ENCODE measurements around the gene KLF13. TPM values are rescaled to one million over a fixed set of nuclear protein-coding genes. Genes with fewer than 3 reads are reported as not detected.

KLF13 gene
- total RNA-seq, 1 experiment from 2014 or later: 43.1 TPM

- in situ Hi-C loops (cut with HindIII; ENCODE audit: low pct_unique_long_range_greater_than_20kb, low sequenced_read_pairs): no loop called here
These were observed 28.8 kb upstream of the KLF13 start for GRCh38 chr15:31297575-31298456.

GRCh38 chr15:31298707-31299172, 27.9 kb upstream of the KLF13 start:
- in situ Hi-C loops (cut with HindIII; ENCODE audit: low pct_unique_long_range_greater_than_20kb, low sequenced_read_pairs): no loop called here
- DNase-seq (ENCODE audit: low read depth): no peak

More at GRCh38 chr15:31297575-31298456, 28.8 kb upstream of the KLF13 start:
- DNase-seq (ENCODE audit: low read depth): no peak

DNA sequence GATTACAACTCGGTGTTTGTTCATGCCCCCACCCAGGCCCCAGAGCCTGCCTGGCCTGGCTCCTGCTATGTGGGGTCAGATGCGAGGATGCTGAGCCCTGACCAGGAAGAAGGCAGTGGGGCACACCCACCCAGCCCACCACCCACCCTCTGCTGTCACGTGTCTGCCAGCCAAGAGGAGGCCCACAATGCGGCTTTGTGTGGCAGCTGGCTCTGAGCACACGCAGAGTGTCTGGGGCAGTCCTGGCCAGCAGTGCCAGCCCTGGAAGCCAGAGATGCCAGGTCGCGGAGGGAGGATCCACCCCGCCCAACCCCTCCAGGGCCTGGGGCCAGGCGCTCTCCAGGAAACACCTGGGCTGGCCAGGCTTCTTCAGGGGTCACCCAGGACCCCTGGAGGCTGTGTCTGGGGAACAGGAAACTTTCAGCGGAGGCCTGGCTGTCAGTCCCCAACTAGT, 26.4 kb upstream of the KLF13 start:
- DNase-seq (ENCODE audit: low read depth): no peak
- in situ Hi-C loops (cut with HindIII; ENCODE audit: low pct_unique_long_range_greater_than_20kb, low sequenced_read_pairs): no loop called here

- DNase-seq (ENCODE audit: low read depth): no peak
- in situ Hi-C loops (cut with HindIII; ENCODE audit: low pct_unique_long_range_greater_than_20kb, low sequenced_read_pairs): no loop called here
These were observed 25.5 kb upstream of the KLF13 start for GRCh38 chr15:31300981-31301672.

DNA sequence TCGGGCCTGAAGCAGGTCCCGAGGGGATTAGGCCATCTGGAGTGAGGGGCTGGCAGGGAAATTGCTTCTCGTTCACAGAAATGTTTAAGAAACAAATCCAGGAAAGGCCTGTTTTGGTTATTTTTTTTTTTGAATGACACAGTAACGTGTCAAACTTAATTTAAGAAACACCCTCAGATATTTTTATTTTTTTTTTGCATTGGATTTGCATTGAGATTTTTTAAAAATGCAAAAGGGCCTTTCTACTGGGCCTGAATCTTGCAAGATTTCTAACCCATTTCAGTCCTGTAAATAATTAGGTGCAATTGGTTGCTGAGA, 25.0 kb upstream of the KLF13 start:
- DNase-seq (ENCODE audit: low read depth): no peak
- in situ Hi-C loops (cut with HindIII; ENCODE audit: low pct_unique_long_range_greater_than_20kb, low sequenced_read_pairs): no loop called here

DNA sequence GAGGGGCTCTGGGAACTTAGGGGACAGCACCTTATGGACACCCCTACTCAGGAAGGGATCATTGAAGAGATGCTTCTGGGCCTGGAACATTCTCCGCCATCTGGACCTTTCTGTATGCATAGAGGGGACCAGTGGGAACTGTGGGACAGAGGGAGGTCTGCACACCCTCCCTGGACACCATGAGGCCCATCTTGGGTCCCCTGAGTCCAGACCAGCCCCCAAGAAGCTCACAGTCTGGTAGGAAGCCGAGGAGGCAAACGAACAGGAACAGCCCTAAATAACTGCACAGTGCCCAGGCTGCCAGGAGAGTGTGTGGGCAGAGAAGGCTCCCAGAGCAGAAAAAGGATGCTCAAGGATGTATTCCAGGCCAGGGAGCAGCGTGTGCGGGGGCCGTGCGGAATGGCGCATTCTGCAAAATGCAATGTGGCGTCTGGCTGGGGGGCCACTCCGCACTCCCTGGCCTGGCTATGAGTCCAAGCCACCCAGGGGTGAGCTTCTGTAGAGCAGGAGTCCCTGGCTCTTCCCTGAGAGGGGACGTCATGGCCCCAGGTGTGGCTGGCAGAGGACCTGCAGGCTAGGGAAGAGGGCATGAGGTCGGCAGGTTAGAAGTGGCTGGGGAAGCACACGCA, 24.5 kb upstream of the KLF13 start:
- in situ Hi-C loops (cut with HindIII; ENCODE audit: low pct_unique_long_range_greater_than_20kb, low sequenced_read_pairs): no loop called here
- no peak for DNase-seq (ENCODE audit: low read depth)

DNA sequence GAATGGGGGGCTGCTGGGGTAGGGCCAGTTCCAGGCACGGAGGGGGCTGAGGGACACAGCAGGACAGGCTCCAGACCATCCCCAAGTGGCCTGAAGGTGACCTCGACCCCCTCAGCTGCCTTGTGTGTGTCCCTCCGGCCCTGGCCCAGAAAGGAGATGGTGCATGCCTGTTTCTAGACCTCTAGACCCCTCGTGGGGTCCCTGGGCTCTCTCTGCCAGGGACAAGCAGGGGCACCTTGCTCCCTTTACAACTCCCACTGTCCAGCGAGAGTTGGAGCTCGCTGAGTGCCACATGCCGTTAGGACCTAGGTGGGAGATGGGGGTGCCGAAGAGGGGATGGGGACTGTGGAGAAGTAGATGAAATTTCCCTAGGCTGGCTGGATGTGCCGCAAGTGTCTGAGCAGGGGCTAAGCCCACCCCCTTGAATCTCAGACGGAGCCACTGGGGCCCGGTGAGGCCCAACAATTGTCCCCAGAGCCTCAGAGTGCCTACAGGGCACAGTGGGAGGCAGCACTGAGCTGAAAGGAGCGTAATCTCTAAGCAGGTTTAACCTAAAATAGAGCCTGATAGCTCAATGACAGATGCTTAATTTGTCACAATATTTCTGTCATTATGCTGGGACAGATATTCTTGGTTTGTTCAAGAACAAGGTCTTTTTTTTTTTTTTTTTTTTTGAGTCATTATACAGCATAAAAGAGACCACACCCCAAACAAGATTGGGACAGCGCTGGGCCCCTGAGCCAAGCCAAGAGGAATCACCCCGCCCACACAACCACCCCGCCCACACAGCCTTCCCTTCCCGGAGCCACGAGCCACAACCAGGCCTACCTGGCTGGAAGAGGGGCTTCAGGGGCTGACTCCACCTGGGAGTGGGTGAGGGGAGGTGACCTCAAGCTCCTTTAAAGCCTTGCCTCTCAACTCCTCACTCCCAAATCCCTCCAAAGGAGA, 23.6 kb upstream of the KLF13 start:
- in situ Hi-C loops (cut with HindIII; ENCODE audit: low pct_unique_long_range_greater_than_20kb, low sequenced_read_pairs): no loop called here
- no peak for DNase-seq (ENCODE audit: low read depth)

GRCh38 chr15:31303726-31304648, 22.6 kb upstream of the KLF13 start:
- no peak for DNase-seq (ENCODE audit: low read depth)
- in situ Hi-C loops (cut with HindIII; ENCODE audit: low pct_unique_long_range_greater_than_20kb, low sequenced_read_pairs): no loop called here

DNA sequence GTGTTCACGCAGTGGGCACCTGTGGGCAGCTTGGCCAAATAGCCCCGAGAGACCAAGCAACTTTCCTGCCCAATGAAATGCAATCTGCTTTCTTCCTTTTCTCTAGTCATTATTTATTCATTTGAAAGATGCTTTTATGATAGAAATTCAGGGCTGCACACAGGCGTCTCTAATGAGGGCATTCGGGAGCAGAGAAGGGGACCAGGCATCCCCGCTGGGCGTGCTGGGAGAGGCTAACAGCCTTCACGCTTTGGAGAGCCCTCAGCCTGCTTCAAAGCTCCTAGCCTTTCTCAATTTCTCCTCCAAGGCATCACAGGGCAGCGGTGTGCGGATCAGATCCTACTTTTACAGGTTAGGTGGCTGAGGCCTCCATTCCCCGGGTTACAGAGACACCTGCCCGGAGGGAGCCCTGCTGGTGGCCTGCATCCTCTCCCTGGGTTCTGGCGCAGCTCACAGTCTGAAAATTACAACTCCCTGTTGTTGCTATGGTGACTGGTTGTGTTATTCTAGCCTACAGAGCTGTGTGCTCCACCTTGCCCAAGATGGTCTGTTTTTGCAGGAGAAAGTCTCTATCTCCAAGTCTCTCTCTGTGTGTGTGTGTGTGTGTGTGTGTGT, 21.8 kb upstream of the KLF13 start:
- DNase-seq (ENCODE audit: low read depth): no peak
- in situ Hi-C loops (cut with HindIII; ENCODE audit: low pct_unique_long_range_greater_than_20kb, low sequenced_read_pairs): no loop called here

- in situ Hi-C loops (cut with HindIII; ENCODE audit: low pct_unique_long_range_greater_than_20kb, low sequenced_read_pairs): no loop called here
- DNase-seq (ENCODE audit: low read depth): no peak
These were observed 21.3 kb upstream of the KLF13 start for GRCh38 chr15:31305375-31305774.

GRCh38 chr15:31305796-31306425, 20.7 kb upstream of the KLF13 start:
- in situ Hi-C loops (cut with HindIII; ENCODE audit: low pct_unique_long_range_greater_than_20kb, low sequenced_read_pairs): no loop called here
- DNase-seq (ENCODE audit: low read depth): no peak

DNA sequence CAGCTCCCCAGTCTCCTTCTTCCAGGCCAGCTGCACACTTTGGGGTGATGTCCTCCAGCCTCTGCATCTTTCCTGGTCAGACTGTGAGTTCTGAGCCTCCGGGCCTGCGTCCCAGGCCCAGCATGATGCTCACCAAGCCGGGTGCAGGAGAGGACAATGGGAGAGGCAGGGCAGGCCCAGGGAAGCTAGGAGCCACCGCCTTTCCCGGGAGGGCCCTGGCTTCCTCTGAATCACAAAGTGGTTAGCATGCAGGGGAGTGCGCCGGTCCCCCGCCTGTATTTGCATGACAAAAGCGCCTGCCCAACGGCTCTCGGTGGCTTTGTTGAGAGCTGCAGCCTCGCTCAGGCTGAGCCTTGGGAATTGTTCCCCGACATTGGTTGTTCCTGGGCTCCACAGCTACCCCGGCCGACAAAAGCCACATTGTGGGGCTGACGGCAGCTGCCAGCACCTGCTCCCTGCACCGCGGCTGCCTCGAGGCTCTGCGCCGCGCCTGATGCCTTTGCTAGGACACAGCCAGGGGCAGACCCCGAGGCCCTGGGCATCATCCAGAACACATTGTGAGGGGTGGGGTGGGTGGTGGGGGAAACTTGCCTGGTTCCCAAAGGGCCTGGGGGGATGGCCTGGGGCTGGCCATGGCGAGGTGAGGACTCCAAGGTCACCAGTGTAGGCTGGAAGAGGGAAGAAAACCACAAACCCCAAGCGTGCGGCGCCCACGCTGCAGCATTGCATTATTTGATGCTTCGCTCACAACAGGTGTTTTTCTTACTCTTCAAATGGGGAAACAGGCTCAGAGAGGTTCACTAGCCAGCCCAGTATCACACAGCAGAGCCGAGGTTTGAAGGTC, 20.0 kb upstream of the KLF13 start:
- in situ Hi-C loops (cut with HindIII; ENCODE audit: low pct_unique_long_range_greater_than_20kb, low sequenced_read_pairs): no loop called here
- DNase-seq (ENCODE audit: low read depth): no peak

- no peak for DNase-seq (ENCODE audit: low read depth)
- in situ Hi-C loops (cut with HindIII; ENCODE audit: low pct_unique_long_range_greater_than_20kb, low sequenced_read_pairs): no loop called here
These were observed 19.1 kb upstream of the KLF13 start for GRCh38 chr15:31307270-31308184.

DNA sequence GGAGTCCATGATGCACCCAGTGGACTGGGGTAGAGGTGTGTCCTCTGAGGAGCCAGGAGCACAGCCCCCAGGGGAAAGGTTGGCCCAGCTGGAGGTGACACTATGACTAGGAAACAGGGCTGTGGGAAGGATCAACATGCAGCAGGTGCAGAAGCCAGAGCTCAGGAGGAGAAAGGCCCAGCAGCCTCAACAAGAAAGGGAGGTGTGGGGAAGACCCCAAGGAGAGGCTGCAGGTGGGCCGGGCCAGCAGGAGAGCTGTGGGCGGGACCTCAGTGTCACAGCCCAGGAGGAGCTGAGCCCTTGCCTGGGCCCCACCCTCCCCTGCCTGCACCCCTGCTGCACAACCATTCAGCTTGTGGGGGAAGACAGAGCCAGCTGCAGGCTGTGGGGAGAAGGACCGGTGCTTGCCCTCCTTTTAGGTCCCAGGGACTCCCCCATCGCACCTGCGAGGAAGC, 18.4 kb upstream of the KLF13 start:
- in situ Hi-C loops (cut with HindIII; ENCODE audit: low pct_unique_long_range_greater_than_20kb, low sequenced_read_pairs): no loop called here
- no peak for DNase-seq (ENCODE audit: low read depth)
